HUDEP-2 (cell line): ENCODE measurements around the gene MTFP1.
"Not testable (repeated sequence)": the region's sequence is repeated elsewhere in the genome, so short reads cannot be mapped to it uniquely, and the experiment has no call there.

Source experiments
- DNase-seq, 76 experiments: peaks; one replicate each; lab custom pipeline; 2025; ENCODE audit not compliant: unreplicated experiment in 76 of 76; lab: John Stamatoyannopoulos, UW

Gene MTFP1

GRCh38 chr22:30451488-30451887 lies 25.9 kb downstream of the MTFP1 start:
- peak in 73 of 76 experiments; percentile 24 to 94 (median 76) for DNase-seq

- DNase-seq = no peak
These were observed 27.3 kb downstream of the MTFP1 start for GRCh38 chr22:30452861-30453260.

GRCh38 chr22:30453731-30454510 lies 28.4 kb downstream of the MTFP1 start:
- DNase-seq = peak in 74 of 76 experiments; percentile 20 to 88 (median 72)

GRCh38 chr22:30455075-30455840 lies 29.7 kb downstream of the MTFP1 start:
- DNase-seq = no peak

GRCh38 chr22:30457981-30458380 lies 32.4 kb downstream of the MTFP1 start:
- no peak for DNase-seq

- peak in 22 of 76 experiments; percentile 8 to 35 (median 20) for DNase-seq
These were observed 33.8 kb downstream of the MTFP1 start for GRCh38 chr22:30459181-30460052.

GRCh38 chr22:30460147-30460546 lies 34.6 kb downstream of the MTFP1 start:
- no peak for DNase-seq

GRCh38 chr22:30460555-30460954 lies 35.0 kb downstream of the MTFP1 start:
- not testable (repeated sequence) for DNase-seq

GRCh38 chr22:30469165-30469564 lies 43.6 kb downstream of the MTFP1 start:
- no peak for DNase-seq

GRCh38 chr22:30470655-30471054 lies 45.1 kb downstream of the MTFP1 start:
- DNase-seq = no peak

DNA sequence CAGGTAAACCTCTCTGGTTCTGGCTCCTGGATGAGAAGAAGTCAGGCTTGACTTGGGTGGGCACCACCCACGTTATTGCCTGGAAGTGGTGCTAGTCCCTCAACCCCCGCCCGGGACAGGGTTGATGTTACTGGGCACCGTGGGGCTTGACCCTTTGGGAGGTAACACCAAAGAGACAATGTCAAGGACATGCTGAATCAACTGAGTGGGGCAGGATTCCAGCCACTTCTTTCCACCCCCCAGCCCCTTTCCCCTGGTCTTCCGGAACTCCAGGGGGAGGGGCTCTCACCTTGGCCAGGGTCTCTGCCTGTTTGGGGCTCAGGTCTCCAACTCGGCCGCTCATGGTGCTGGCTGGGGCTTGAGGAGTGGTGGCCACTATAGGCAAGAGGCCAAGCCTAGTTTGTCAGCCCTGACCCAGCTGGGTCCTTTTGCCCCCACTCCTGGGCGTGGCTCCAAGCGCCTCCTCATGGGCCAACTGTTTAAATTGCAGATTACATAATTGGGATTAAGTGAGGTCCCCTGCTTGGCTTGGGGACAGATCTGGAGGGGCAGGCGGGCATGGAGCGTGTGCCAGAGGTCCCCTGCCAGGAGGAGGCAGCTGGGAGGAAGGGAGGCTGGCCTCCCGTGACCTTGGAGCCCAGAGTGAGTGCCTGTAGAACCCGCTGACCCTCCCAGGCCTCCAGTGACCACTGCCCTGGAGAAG lies 46.2 kb downstream of the MTFP1 start, which contains the start of gene SEC14L3:
Gene SEC14L3 (minus strand): TSS at position 402 of the 703 bp plus-strand sequence. CDS start 59 bp downstream, at position 343.
- DNase-seq = peak in 36 of 76 experiments; percentile 3 to 57 (median 24)

DNA sequence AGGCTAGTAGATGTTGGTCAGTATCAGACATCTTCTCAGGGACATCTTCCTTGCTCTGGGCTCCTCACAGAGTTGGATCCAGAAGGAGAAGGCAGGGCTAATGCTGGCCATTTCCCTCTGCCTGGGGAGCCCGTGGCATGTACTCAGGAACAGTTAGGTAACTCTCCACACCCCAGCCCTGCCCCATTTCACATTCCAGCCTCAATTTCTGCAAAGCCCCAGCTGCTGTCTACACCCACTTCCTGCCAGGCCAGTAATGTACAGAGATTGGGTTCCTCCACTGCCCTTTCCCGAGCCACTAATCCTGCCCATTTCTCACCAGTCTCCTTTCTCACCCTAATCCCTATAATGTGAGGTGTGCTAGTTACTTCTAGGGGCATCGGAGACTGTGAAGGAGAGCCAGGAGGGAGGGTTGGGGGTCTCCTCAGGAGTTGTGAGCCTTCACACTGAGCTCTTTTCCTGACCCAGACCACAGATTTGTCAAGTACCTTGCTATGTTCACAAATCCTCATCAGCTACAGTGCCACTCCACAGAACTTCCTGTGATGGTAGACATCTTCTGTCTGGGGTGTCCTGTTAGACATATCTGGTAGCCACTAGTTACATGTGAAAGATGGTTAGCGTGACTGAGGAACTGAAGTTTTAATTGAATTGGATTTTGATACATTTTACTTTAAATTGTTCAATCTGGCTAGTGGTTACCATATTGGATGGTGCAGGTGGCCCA lies 47.6 kb downstream of the MTFP1 start:
- DNase-seq = no peak

DNA sequence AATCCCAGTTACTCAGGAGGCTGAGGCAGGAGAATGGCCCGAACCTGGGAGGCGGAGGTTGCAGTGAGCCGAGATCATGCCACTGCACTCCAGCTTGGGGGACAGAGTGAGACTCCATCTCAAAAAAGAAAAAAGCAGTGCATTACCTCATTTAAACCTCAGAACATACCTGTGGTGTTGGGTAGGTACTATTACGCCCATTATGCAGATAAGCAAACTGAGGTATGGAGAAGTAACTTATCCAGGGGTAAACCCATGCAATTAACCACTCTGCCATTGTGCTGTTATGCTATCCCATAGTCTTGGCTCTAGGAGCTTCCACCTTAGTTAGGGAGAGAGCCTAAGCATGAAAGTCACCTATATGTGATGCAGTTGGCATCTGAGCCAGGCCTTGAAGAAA lies 48.6 kb downstream of the MTFP1 start:
- no peak for DNase-seq

DNA sequence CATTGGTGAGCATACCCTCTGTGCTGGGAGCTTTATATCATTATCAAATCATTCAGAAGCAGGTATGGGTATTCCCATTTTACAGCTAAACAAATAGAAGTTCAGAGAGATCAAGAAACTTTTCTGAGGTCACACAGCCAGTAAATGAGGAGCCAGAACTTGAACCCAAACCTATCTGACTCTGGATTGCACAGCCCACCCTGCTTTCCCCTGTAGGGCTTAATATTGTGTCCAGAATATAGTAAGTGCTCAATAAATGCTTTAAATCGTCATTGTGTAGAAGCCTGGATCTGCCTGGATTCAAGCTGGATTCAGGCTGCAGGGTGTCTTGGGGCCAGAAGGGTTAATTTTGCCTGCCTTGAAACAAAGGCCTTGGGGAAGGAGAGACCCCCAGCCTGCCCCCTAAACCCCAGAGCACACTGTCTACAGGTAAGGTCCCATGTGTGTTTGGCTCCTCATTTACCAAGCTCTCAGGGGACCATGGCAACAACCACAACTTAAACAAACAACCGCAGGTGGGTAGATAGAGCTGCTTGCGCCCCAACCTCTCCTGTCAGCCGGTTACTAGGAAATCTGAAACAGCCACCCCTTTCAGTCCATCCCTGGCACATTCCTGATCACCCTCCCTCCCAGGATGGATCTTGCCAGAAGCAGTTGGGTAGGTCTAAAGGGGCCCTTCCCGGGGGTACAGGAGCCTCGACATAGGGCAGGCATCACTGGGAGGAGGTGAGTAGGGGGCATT lies 49.3 kb downstream of the MTFP1 start:
- no peak for DNase-seq
